Ramos (cell line): ENCODE data around the gene ZCCHC24.

Experiments
- in situ Hi-C: fragments of 300-500 bp; cut with MboI; formaldehyde crosslinking; loops from one replicate; pipeline ENCODE4 v1.14.3; 2022; ENCODE audit warnings: low sequenced_read_pairs; ENCODE audit not compliant: unreplicated experiment

ZCCHC24 gene

GRCh38 chr10:79473496-79474095, 28.2 kb upstream of the ZCCHC24 start:
- in situ Hi-C loops: no loop called here

- in situ Hi-C loops: no loop called here
Measured at GRCh38 chr10:79472951-79473350, 27.5 kb upstream of the ZCCHC24 start.

GRCh38 chr10:79472449-79472848, 27.0 kb upstream of the ZCCHC24 start:
- in situ Hi-C loops: no loop called here

GRCh38 chr10:79471776-79472175, 26.4 kb upstream of the ZCCHC24 start:
- in situ Hi-C loops: no loop called here

GRCh38 chr10:79470096-79470495, 24.7 kb upstream of the ZCCHC24 start:
- in situ Hi-C loops: no loop called here

GRCh38 chr10:79468841-79469585, 23.6 kb upstream of the ZCCHC24 start:
- in situ Hi-C loops: loop anchor here (10.0 kb wide), 1 partner anchor 94 kb away; no protein-coding TSS in a partner anchor

- in situ Hi-C loops: loop anchor here (10.0 kb wide), 1 partner anchor 93 kb away; no protein-coding TSS in a partner anchor
Measured at GRCh38 chr10:79468015-79468560, 22.7 kb upstream of the ZCCHC24 start.

- in situ Hi-C loops: loop anchor here (10.0 kb wide), 1 partner anchor 91 kb away; no protein-coding TSS in a partner anchor
Measured at GRCh38 chr10:79465341-79465740, 19.9 kb upstream of the ZCCHC24 start.

GRCh38 chr10:79463578-79464496, 18.4 kb upstream of the ZCCHC24 start:
- in situ Hi-C loops: loop anchor here (10.0 kb wide), 1 partner anchor 89 kb away; no protein-coding TSS in a partner anchor

GRCh38 chr10:79460687-79461086, 15.3 kb upstream of the ZCCHC24 start:
- in situ Hi-C loops: loop anchor here (10.0 kb wide), 1 partner anchor 86 kb away; no protein-coding TSS in a partner anchor

GRCh38 chr10:79459243-79459642, 13.8 kb upstream of the ZCCHC24 start:
- in situ Hi-C loops: no loop called here

GRCh38 chr10:79458483-79458882, 13.1 kb upstream of the ZCCHC24 start:
- in situ Hi-C loops: no loop called here

GRCh38 chr10:79457256-79457785, 11.9 kb upstream of the ZCCHC24 start:
- in situ Hi-C loops: no loop called here

- in situ Hi-C loops: no loop called here
Measured at GRCh38 chr10:79454259-79454658, 8.8 kb upstream of the ZCCHC24 start.

GRCh38 chr10:79453392-79453791, 8.0 kb upstream of the ZCCHC24 start:
- in situ Hi-C loops: no loop called here

GRCh38 chr10:79452174-79452611, 6.8 kb upstream of the ZCCHC24 start:
- in situ Hi-C loops: no loop called here

- in situ Hi-C loops: no loop called here
Measured at GRCh38 chr10:79451046-79451699, 5.7 kb upstream of the ZCCHC24 start.

- in situ Hi-C loops: no loop called here
Measured at GRCh38 chr10:79449181-79450146, 4.0 kb upstream of the ZCCHC24 start.
